Activated CD4-positive, alpha-beta memory T cell treated with anti-CD3 and anti-CD28 coated beads for 36 hours (primary cell): Measurements from ENCODE around the gene VPS16. TPM values are rescaled to one million over a fixed set of nuclear protein-coding genes. Genes with fewer than 3 reads are reported as not detected.
A peak's percentile ranks its signal among the peaks of the same experiment; 100 is the strongest.

Experiments used
- CTCF ChIA-PET: fragments of 350-600 bp; sonication (Branson Sonifier 250); formaldehyde crosslinking; loops from one replicate; lab custom pipeline; 2021; ENCODE audit warnings: antibody characterized with exemption, inconsistent platforms; lab: Charles Lee
- POLR2A ChIA-PET: fragments of 350-600 bp; sonication (Branson Sonifier 250); formaldehyde crosslinking; loops from one replicate; lab custom pipeline; 2021; ENCODE audit warnings: antibody characterized with exemption; lab: Charles Lee
- DNase-seq: peaks from one replicate; pipeline ENCODE4 v3.0.0-alpha.2; 2020
- H3K27ac Mint-ChIP-seq: one replicate; pipeline ENCODE4 v1.8.0; 2021; ENCODE audit warnings: mixed read lengths
- H3K27me3 Mint-ChIP-seq: one replicate; pipeline ENCODE4 v1.8.0; 2021; ENCODE audit warnings: mixed read lengths
- H3K36me3 Mint-ChIP-seq: one replicate; pipeline ENCODE4 v1.8.0; 2021; ENCODE audit warnings: mixed read lengths
- H3K4me1 Mint-ChIP-seq: one replicate; pipeline ENCODE4 v1.8.0; 2021; ENCODE audit warnings: low read depth, mixed read lengths
- H3K4me3 Mint-ChIP-seq: one replicate; pipeline ENCODE4 v1.8.0; 2021; ENCODE audit warnings: mild to moderate bottlenecking, mixed read lengths
- H3K9me3 Mint-ChIP-seq: one replicate; pipeline ENCODE4 v1.8.0; 2021; ENCODE audit warnings: mixed read lengths
- intact Hi-C: fragments of 100-400 bp; cut with micrococcal nuclease; formaldehyde crosslinking; loops from one replicate; pipeline ENCODE4 v1.15.1; 2023
- total RNA-seq, 2 experiments: library from RNA; stranded (reverse); gene quantifications; one replicate each; pipeline ENCODE4 v1.2.3, GENCODE V29; 2021

The VPS16 gene
- total RNA-seq, 2 experiments from 2014 or later, result 51.2 to 53.0 TPM

DNA sequence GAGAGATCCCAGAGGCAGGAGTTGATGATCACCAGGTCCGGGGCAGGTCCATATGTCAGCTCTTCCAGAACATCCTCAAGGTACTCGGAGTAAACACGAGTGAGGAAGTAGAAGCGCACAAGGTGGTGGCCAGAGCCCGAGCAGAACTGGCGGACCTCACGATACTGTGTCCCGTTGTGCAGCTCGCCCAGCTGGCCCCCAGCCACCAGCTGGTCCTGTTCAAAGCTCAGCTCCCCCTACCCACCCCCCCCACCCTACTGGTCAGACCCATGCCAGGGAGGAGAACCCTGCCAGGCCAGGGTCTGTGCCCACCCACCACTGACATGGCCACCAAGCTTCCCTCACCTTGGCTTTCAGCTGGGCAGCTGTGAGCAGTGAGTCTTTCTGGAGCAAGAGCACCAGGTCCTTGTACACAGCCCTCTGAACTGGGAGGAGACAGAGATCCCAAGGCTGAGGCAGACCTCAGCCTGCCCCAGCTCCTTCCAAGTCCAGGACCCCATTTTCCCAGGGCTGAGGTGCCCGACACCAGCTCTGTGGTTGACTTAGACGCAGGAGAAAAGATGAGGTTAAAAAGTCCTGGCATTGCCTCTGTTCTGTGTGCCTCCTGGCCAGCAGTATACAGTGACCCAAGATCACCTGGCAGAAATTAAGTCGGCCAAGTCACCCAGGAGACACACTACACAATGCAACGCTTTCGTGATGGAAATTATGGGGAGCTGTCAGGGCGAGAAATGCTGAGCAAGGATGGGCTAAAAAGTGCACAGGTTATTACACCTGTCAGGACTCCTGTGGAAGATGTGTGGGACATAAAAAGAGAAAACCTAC lies 1.5 kb upstream of the VPS16 start:
- peak overlapping the region; percentile 59 for H3K27ac Mint-ChIP-seq
- DNase-seq, result no peak
- no peaks in the 10 kb centered on the region for H3K27me3 Mint-ChIP-seq
- ChIA-PET POLR2A (interaction anchor here (2.2 kb wide), 1 partner anchor 7 kb away, joined by 4 read pairs; no protein-coding TSS in a partner anchor), CTCF (interaction anchor here (0.6 kb wide), 1 partner anchor 165 kb away, joined by 3 read pairs; no protein-coding TSS in a partner anchor)
- peaks cover 12% of the 10 kb centered on the region for H3K36me3 Mint-ChIP-seq
- no peaks in the 10 kb centered on the region for H3K9me3 Mint-ChIP-seq
- H3K4me1 Mint-ChIP-seq, result peaks cover 24% of the 10 kb centered on the region
- intact Hi-C loops, result no loop called here
- H3K4me3 Mint-ChIP-seq, result peak overlapping the region; percentile 60

DNA sequence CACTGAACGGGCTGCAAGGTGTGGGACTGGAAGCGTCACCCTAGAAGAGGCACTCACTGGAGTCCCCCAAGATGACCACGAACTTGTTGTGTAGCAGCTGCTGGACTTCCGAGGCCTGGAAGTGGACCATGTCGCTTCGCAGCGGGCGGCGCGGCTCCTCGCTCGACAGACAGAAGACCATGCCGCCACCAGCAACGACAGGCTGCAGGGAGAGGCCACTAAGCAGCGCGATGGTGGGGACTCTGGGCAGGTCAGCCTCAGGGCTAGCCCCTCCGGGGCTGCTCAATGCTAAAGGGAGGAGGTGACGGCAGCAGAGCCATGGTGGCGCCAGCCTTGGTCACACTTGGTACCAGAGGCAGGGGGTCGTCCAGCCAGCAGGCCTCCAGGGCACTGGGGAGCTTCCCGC lies 810 bp upstream of the VPS16 start:
- ChIA-PET POLR2A (interaction anchor here (0.7 to 2.2 kb wide), 3 partner anchors 7 to 147 kb away, joined by 3 to 4 read pairs (median 4); partner anchors contain the start of gene PTPRA), CTCF (no interaction called here)

DNA sequence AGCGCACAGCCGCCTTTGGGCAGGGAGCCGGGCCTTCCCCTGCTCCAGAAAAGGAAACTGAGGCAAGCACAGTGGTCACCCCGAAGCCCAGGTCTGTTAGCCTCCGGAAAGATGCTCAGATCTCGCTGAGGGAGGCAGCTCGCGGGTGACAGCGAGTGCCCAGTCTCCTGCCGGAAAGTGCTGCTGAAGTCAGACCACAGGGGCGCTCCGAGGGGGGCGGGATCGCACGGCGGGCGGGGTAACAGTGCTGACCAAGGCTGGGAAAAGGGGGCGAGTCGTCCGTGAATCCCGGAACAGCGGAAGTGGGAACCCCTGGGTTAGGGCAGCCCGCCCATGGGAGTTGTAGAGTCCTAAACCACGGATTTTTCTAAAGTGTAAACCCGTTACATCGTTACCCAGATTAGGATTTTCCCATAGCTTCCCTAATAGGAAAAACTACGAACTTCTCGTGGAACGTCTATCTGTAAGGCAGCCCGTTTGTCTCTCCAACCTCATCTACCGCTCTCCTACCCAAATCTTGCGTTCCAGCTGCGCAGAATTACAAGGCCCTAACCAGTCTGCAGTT lies 504 bp downstream of the VPS16 start:
- Mint-ChIP-seq H3K27ac (peak overlapping the region; percentile 81), H3K4me3 (peak overlapping the region; percentile 84), H3K27me3 (no peaks in the 10 kb centered on the region), H3K4me1 (peaks cover 40% of the 10 kb centered on the region), H3K9me3 (no peaks in the 10 kb centered on the region), H3K36me3 (no peaks in the 10 kb centered on the region)
- DNase-seq, result peak; percentile 65
- intact Hi-C loops, result loop anchor here (1.0 kb wide), 1 partner anchor 31 kb away; no protein-coding TSS in a partner anchor
- POLR2A ChIA-PET, result interaction anchor here (0.8 to 2.2 kb wide), 2 partner anchors 9 to 11 kb away, joined by 3 to 4 read pairs; no protein-coding TSS in a partner anchor
- CTCF ChIA-PET, result interaction anchor here (0.9 to 1.0 kb wide), 2 partner anchors 88 to 160 kb away, joined by 3 read pairs; no protein-coding TSS in a partner anchor

More for the DNA sequence above, 810 bp upstream of the VPS16 start:
- H3K36me3 Mint-ChIP-seq, result peaks cover 7% of the 10 kb centered on the region
- H3K4me1 Mint-ChIP-seq, result peaks cover 31% of the 10 kb centered on the region
- no peaks in the 10 kb centered on the region for H3K27me3 Mint-ChIP-seq
- DNase-seq, result no peak
- peak overlapping the region; percentile 59 for H3K27ac Mint-ChIP-seq
- H3K4me3 Mint-ChIP-seq, result peak overlapping the region; percentile 60
- H3K9me3 Mint-ChIP-seq, result no peaks in the 10 kb centered on the region
- intact Hi-C loops, result loop anchor here (1.0 kb wide), 1 partner anchor 33 kb away; no protein-coding TSS in a partner anchor

DNA sequence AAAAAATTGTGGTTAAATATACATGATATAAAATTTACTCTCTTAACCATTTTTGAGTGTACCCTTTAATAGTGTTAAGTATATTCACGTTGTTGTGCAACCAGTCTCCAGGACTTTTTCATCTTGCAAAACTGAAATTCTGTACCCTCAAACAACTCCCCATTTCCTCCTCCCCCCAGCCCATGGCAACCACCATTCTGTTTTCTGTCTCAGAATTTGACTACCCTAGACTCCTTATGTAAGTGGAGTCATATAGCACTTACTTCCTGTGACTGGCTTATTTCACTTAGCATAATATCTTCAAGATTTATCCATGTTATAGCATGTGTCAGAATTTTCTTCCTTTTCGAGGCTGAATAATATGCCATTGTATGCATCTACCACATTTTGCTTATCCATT lies 5.1 kb downstream of the VPS16 start:
- no peaks in the 10 kb centered on the region for H3K9me3 Mint-ChIP-seq
- no peaks in the 10 kb centered on the region for H3K27me3 Mint-ChIP-seq
- POLR2A ChIA-PET, result no interaction called here
- CTCF ChIA-PET, result no interaction called here
- H3K36me3 Mint-ChIP-seq, result peaks cover 2% of the 10 kb centered on the region
- no peak overlapping the region for H3K4me3 Mint-ChIP-seq
- peak overlapping the region; percentile 5 for H3K27ac Mint-ChIP-seq
- intact Hi-C loops, result no loop called here
- peaks cover 38% of the 10 kb centered on the region for H3K4me1 Mint-ChIP-seq
- peak; percentile 39 for DNase-seq

DNA sequence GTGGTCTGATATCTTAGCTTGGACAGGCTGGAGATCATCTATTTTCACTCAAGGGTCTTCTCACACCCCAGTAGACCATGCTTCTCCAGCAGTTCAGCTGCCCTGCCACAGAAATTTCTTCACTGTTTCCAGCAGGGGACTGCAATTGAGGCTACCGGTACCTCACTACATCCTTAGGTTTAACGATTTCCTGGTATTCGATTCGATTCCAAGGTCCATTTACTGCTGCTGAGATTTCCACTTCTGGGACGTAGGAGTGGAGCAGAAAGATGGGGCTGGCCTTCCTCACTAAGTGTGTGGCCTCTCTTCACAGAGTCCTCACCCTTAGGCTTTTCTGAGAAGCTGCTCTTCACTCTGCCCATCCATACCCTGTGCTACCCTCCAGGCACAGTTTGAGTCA lies 6.2 kb downstream of the VPS16 start:
- Mint-ChIP-seq H3K36me3 (peaks cover 2% of the 10 kb centered on the region), H3K27me3 (no peaks in the 10 kb centered on the region), H3K27ac (no peak overlapping the region), H3K4me1 (peaks cover 36% of the 10 kb centered on the region), H3K9me3 (no peaks in the 10 kb centered on the region), H3K4me3 (no peak overlapping the region)
- ChIA-PET POLR2A (no interaction called here), CTCF (no interaction called here)
- intact Hi-C loops, result no loop called here
- no peak for DNase-seq

DNA sequence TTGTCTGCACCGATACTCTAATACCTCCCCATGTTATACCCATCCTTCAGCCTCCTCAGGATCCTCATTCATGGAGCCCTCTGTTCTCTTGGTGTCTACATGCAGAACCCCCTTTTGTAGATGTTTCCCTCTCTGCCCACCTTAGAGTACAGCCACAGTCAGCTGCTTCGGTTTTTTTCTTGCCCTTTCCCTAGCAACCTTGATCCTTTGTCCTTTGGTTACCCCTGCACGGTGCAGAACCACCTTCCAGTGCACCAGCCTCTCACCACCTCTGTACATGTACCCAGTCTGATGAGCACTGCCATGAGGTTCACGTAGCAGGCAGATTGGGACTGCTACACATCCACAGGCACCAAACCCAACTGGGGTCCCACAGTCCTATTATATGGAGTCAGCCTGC lies 7.3 kb downstream of the VPS16 start:
- no peaks in the 10 kb centered on the region for H3K27me3 Mint-ChIP-seq
- no peak for DNase-seq
- H3K9me3 Mint-ChIP-seq, result no peaks in the 10 kb centered on the region
- ChIA-PET POLR2A (no interaction called here), CTCF (no interaction called here)
- H3K4me3 Mint-ChIP-seq, result no peak overlapping the region
- H3K4me1 Mint-ChIP-seq, result peaks cover 45% of the 10 kb centered on the region
- H3K27ac Mint-ChIP-seq, result no peak overlapping the region
- H3K36me3 Mint-ChIP-seq, result peaks cover 2% of the 10 kb centered on the region
- intact Hi-C loops, result loop anchor here (2.0 kb wide), 1 partner anchor 159 kb away; no protein-coding TSS in a partner anchor

DNA sequence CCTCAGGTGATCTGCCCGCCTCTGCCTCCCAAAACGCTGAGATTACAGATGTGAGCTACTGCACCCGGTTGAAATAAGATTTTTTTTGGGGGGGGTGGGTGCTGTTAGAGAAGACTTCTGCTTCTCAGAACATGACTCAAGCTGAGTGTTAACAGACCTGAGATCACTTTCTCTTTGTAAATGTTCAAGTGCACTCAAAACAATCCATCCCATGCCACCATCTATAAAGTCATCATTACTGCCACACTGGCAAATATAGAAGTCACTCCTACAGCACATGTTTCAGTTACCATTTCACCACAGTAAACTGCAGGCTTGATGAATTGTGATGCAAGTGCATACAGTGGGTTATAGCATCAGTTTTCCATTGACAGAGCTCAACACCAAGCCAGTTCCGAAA lies 9.0 kb downstream of the VPS16 start:
- Mint-ChIP-seq H3K36me3 (peaks cover 2% of the 10 kb centered on the region), H3K4me1 (peaks cover 33% of the 10 kb centered on the region), H3K4me3 (no peak overlapping the region), H3K27me3 (no peaks in the 10 kb centered on the region), H3K27ac (no peak overlapping the region), H3K9me3 (no peaks in the 10 kb centered on the region)
- ChIA-PET CTCF (interaction anchor here (1.1 kb wide), 1 partner anchor 151 kb away, joined by 6 read pairs; no protein-coding TSS in a partner anchor), POLR2A (no interaction called here)
- DNase-seq, result no peak
- intact Hi-C loops, result loop anchor here (1.0 to 2.0 kb wide), 2 partner anchors 135 to 161 kb away; no protein-coding TSS in a partner anchor

DNA sequence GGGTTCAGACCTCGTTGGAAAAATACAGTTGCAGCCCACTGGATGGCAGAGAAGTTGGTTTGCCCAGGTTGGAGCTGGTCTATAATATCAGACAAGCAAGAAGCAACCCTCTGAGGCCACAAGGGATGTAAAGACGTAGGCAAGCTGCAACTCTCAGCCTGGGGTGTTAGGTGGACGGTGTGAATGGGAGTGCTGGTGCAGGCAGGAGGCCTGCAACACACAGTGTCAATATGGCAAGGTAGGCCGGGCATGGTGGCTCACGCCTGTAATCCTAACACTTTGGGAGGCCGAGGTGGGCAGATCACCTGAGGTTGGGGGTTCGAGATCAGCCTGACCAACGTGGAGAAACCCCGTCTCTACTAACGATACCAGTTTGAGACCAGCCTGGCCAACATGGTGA lies 10.5 kb downstream of the VPS16 start:
- Mint-ChIP-seq H3K4me3 (no peak overlapping the region), H3K27ac (no peak overlapping the region), H3K27me3 (no peaks in the 10 kb centered on the region), H3K9me3 (no peaks in the 10 kb centered on the region), H3K36me3 (peaks cover 2% of the 10 kb centered on the region), H3K4me1 (peaks cover 22% of the 10 kb centered on the region)
- CTCF ChIA-PET, result interaction anchor here (0.8 to 2.2 kb wide), 7 partner anchors 16 to 155 kb away, joined by 3 to 8 read pairs (median 3); no protein-coding TSS in a partner anchor
- DNase-seq, result no peak
- POLR2A ChIA-PET, result interaction anchor here (0.6 kb wide), 1 partner anchor 192 kb away, joined by 3 read pairs; no protein-coding TSS in a partner anchor
- intact Hi-C loops, result loop anchor here (5.0 kb wide), 1 partner anchor 99 kb away; no protein-coding TSS in a partner anchor

DNA sequence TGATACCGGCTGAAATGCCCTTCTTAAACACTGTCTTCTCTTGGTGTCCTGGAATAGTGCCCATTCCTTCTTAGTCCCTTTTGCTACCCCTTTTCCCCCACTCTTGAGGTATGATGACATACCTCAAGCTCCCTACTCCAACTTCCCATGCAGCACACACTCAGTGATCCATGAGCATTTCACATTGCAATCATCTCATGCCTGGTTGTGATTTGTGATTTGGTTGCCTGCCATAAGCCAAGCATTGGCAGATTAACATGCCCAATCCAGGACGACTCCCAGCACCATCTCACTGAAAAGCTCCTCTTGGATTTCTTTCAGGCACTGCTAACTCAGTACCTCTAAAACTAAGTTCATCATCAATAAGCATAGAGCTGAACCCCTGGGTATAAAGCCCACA lies 18.0 kb downstream of the VPS16 start:
- Mint-ChIP-seq H3K4me3 (no peak overlapping the region), H3K4me1 (no peaks in the 10 kb centered on the region), H3K27me3 (no peaks in the 10 kb centered on the region), H3K27ac (no peak overlapping the region), H3K9me3 (no peaks in the 10 kb centered on the region), H3K36me3 (peaks cover 5% of the 10 kb centered on the region)
- ChIA-PET CTCF (interaction anchor here (0.8 kb wide), 2 partner anchors 15 to 142 kb away, joined by 3 read pairs; partner anchors contain the start of gene PTPRA), POLR2A (no interaction called here)
- no peak for DNase-seq
- intact Hi-C loops, result no loop called here

DNA sequence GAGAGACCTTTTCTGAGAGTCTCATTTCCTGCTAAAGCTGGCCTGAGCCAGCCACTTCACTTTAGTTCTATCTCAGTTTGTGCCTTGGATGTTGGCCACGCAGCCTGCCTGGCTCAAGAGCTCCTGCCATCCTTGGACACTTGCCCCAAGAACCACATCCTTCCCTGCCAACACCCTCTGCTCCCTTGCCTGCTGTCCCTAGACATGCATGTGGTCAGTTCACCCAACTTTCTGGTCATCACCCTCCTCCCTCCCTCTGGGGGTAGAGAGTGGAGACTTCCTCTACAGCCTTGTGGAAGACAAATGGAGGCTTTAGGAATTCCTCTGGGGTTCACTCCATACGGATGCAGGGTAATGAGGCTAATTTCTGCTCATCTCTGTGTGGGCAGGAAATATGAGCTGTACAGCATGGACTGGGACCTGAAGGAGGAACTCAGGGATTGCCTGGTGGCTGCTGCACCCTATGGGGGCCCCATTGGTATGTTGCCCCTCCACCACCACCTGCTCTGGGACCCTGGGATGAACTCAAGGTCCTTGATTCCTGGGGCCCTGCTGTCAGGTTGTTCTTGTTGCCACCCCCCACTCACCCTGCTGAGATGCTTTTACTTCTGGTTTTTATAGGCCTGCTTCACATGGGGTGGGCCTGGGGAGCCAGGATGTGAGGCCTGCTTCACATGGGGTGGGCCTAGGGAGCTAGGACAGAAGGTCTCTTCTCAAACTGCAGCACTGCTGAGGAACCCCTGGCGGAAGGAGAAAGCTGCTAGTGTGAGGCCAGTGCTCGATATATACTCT lies 19.0 kb downstream of the VPS16 start:
- intact Hi-C loops, result no loop called here
- Mint-ChIP-seq H3K4me3 (no peak overlapping the region), H3K9me3 (no peaks in the 10 kb centered on the region), H3K27me3 (no peaks in the 10 kb centered on the region), H3K4me1 (no peaks in the 10 kb centered on the region), H3K27ac (no peak overlapping the region), H3K36me3 (peaks cover 8% of the 10 kb centered on the region)
- DNase-seq, result no peak
- ChIA-PET POLR2A (no interaction called here), CTCF (no interaction called here)

DNA sequence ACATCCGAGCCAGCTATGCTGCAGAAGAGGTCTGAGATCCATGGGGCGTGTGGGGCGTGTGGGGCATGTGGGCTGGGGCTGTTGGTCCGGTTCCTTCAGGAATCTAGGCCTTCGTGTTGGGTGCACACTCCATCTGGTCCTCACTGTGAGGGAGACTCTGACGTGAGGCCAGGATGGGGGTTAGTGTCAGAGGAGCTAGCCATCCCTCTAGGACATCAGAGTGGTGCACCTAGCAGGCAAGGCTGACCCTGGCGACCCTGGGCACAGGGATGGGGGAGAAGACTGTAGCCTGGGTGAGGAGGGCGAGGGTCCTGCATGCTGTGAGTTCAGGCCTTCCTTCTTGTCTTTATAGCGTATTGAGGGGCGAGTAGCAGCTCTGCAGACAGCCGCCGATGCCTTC lies 24.1 kb downstream of the VPS16 start:
- Mint-ChIP-seq H3K27ac (no peak overlapping the region), H3K4me3 (no peak overlapping the region), H3K9me3 (no peaks in the 10 kb centered on the region), H3K27me3 (no peaks in the 10 kb centered on the region), H3K4me1 (peaks cover 14% of the 10 kb centered on the region), H3K36me3 (peaks cover 17% of the 10 kb centered on the region)
- ChIA-PET POLR2A (no interaction called here), CTCF (no interaction called here)
- intact Hi-C loops, result no loop called here
- no peak for DNase-seq
